Small intestine (tissue), 7 donors: ENCODE measurements around the gene CNTN5. TPM values are rescaled to one million over a fixed set of nuclear protein-coding genes. Genes with fewer than 3 reads are reported as not detected.
A peak's percentile ranks its signal among the peaks of the same experiment; 100 is the strongest.

Source experiments
- DNase-seq, 2 donors: peaks; one replicate each; pipeline versions ENCODE4 v3.0.0 to v3.0.0-alpha.2; 2013
- FAIRE-seq: peaks from 2 replicates; lab custom pipeline; 2012; peaks lifted over from hg19 to GRCh38; lab: Jason Lieb, UNC
- H3K27ac ChIP-seq, 3 donors: one replicate each; pipeline ENCODE4 v1.5.1; 2013; ENCODE audit warnings: low read length in 2 of 3, mild to moderate bottlenecking in 2 of 3, control low read depth in 1 of 3, inconsistent platforms in 1 of 3, low read depth in 1 of 3, moderate library complexity in 1 of 3
- H3K27me3 ChIP-seq, 3 donors: one replicate each; pipeline ENCODE4 v1.6.1; 2013; ENCODE audit warnings: low read length in 3 of 3, inconsistent platforms in 1 of 3; ENCODE audit not compliant: control insufficient read depth in 3 of 3, insufficient read depth in 3 of 3
- H3K36me3 ChIP-seq, 3 donors: one replicate each; pipeline ENCODE4 v1.6.1; 2013; ENCODE audit warnings: low read length in 3 of 3, inconsistent platforms in 1 of 3, low read depth in 1 of 3, mild to moderate bottlenecking in 1 of 3, moderate library complexity in 1 of 3; ENCODE audit not compliant: control insufficient read depth in 3 of 3, insufficient read depth in 2 of 3
- H3K4me1 ChIP-seq, 3 donors: one replicate each; pipeline ENCODE4 v1.6.1; 2013; ENCODE audit warnings: low read length in 2 of 3, inconsistent platforms in 1 of 3, low read depth in 1 of 3, mild to moderate bottlenecking in 1 of 3, moderate library complexity in 1 of 3; ENCODE audit not compliant: control insufficient read depth in 3 of 3, insufficient read depth in 2 of 3
- H3K4me3 ChIP-seq, 3 donors: one replicate each; pipeline ENCODE4 v1.5.1; 2013; ENCODE audit warnings: low read length in 3 of 3, control low read depth in 1 of 3, inconsistent platforms in 1 of 3, low read depth in 1 of 3, mild to moderate bottlenecking in 1 of 3, moderate library complexity in 1 of 3
- H3K9me3 ChIP-seq, 2 donors: one replicate each; pipeline ENCODE4 v1.6.1; 2013; ENCODE audit warnings: low read depth in 1 of 2, low read length in 1 of 2; ENCODE audit not compliant: control insufficient read depth in 2 of 2, insufficient read depth in 1 of 2
- WGBS, 3 donors: extraction: QIAGEN DNeasy Blood & Tissue Kit; methylation state at CpG; one replicate each; pipeline ENCODE4 v1.1.7; 2013; 5-methylcytosine and 5-hydroxymethylcytosine counted together
- polyA plus RNA-seq, 4 donors: library from polyadenylated mRNA; stranded (reverse) in 3 of 4; unstranded in 1 of 4; fragments of 200-250 nt in 3 of 4; fragments of 120-200 nt in 1 of 4; gene quantifications; one replicate each; pipeline versions ENCODE4 v1.2.1 to v1.2.3, GENCODE V29; 2013
- donor health status: healthy with polysubstance abuse.
- donor health status: control.
- donor health status: control.
- donor health status: Bipolar disorder and iron deficiency.
- donor health status: healthy.

The CNTN5 gene
- polyA plus RNA-seq, 4 donors: 0.04 to 0.09 TPM; not detected in 2

DNA sequence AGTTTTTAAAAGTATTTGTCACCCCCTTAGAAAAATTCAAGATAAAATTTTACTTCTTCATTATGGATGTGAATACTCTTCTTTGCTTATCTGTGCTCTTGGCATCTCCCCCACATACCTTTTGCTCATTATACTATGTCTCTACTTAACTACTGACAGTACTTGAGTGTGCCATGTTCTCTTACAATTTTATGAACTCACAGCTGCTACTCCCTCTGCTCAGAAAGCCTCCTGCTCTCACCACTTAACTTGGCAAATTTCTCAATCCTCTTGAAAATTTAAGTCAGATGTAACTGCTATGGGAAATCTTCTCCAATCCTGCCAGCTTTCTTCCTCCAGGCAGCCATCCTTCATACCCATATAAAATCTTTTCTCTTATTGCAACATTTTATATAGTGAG is 163.4 kb downstream of the CNTN5 start:
- H3K27me3 ChIP-seq: no peaks in the 10 kb centered on the region
- H3K4me1 ChIP-seq: no peaks in the 10 kb centered on the region
- no peaks in the 10 kb centered on the region for H3K36me3 ChIP-seq
- H3K27ac ChIP-seq: no peak overlapping the region
- no peak overlapping the region for H3K4me3 ChIP-seq
- H3K9me3 ChIP-seq: no peaks in the 10 kb centered on the region
- DNase-seq (no peak), FAIRE-seq (no peak)

- Histone ChIP-seq H3K9me3 (no peaks in the 10 kb centered on the region), H3K4me3 (no peak overlapping the region), H3K36me3 (no peaks in the 10 kb centered on the region), H3K27ac (no peak overlapping the region), H3K27me3 (no peaks in the 10 kb centered on the region), H3K4me1 (no peaks in the 10 kb centered on the region)
- 63 to 73% (median 64%) methylated on average over 2 of the region's 2 CpGs for WGBS, 3 donors
- FAIRE-seq: no peak
- DNase-seq: no peak
Measured at GRCh38 chr11:99188221-99188620, 167.5 kb downstream of the CNTN5 start.

- Histone ChIP-seq H3K27me3 (no peaks in the 10 kb centered on the region), H3K4me3 (no peak overlapping the region), H3K36me3 (no peaks in the 10 kb centered on the region), H3K27ac (no peak overlapping the region), H3K9me3 (no peaks in the 10 kb centered on the region), H3K4me1 (no peaks in the 10 kb centered on the region)
- whole genome bisulfite sequencing, 3 donors: 52 to 77% (median 65%) methylated on average over 1 of the region's 1 CpG
- FAIRE-seq (no peak), DNase-seq (no peak)
Measured at GRCh38 chr11:99192716-99193115, 172.0 kb downstream of the CNTN5 start.

GRCh38 chr11:99197477-99197876 is 176.7 kb downstream of the CNTN5 start:
- Histone ChIP-seq H3K36me3 (no peaks in the 10 kb centered on the region), H3K4me1 (no peaks in the 10 kb centered on the region), H3K27me3 (no peaks in the 10 kb centered on the region), H3K9me3 (no peaks in the 10 kb centered on the region), H3K4me3 (no peak overlapping the region), H3K27ac (no peak overlapping the region)
- DNase-seq: no peak
- FAIRE-seq: no peak
- WGBS, 3 donors: 16 to 46% (median 23%) methylated on average over 1 of the region's 1 CpG

- Histone ChIP-seq H3K36me3 (no peaks in the 10 kb centered on the region), H3K9me3 (no peaks in the 10 kb centered on the region), H3K4me1 (no peaks in the 10 kb centered on the region), H3K4me3 (no peak overlapping the region), H3K27me3 (no peaks in the 10 kb centered on the region), H3K27ac (no peak overlapping the region)
- WGBS, 3 donors: 4 to 26% (median 21%) methylated on average over 3 of the region's 3 CpGs
- FAIRE-seq: no peak
- DNase-seq: peak; percentile 27 to 47
Measured at GRCh38 chr11:99198215-99198614, 177.5 kb downstream of the CNTN5 start.

- no peak overlapping the region for H3K4me3 ChIP-seq
- FAIRE-seq: no peak
Measured at GRCh38 chr11:99199341-99199740, 178.6 kb downstream of the CNTN5 start.

DNA sequence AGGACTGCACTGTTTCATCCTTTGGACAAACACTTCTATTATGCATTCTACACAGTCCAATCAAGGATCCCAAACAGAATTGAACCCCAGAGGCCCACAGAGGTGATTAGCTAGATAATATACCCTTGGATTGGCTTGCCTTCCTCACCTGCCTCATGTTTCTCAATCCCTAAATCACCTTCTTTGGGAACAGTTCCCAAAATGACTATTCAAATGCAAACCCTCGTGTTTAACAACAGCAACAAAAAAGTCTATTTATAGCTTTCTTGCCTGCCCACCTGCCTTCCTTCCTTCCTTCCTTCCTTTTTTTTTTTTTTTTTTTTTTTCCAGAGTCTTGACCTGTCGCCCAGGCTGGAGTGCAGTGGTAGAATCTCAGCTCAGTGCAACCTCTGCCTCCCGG is 180.0 kb downstream of the CNTN5 start:
- no peaks in the 10 kb centered on the region for H3K9me3 ChIP-seq
- no peaks in the 10 kb centered on the region for H3K27me3 ChIP-seq
- WGBS, 3 donors: 67 to 75% (median 73%) methylated on average over 3 of the region's 3 CpGs
- FAIRE-seq (no peak), DNase-seq (no peak)
- H3K27ac ChIP-seq: no peak overlapping the region
- no peaks in the 10 kb centered on the region for H3K4me1 ChIP-seq
- H3K36me3 ChIP-seq: no peaks in the 10 kb centered on the region
- no peak overlapping the region for H3K4me3 ChIP-seq

More at GRCh38 chr11:99199341-99199740, 178.6 kb downstream of the CNTN5 start:
- WGBS, 3 donors: 39 to 55% (median 49%) methylated on average over 3 of the region's 3 CpGs
- H3K27ac ChIP-seq: no peak overlapping the region
- H3K9me3 ChIP-seq: no peaks in the 10 kb centered on the region
- DNase-seq: peak in 1 of 2 donors; percentile 3
- H3K36me3 ChIP-seq: no peaks in the 10 kb centered on the region
- H3K4me1 ChIP-seq: no peaks in the 10 kb centered on the region
- H3K27me3 ChIP-seq: no peaks in the 10 kb centered on the region

DNA sequence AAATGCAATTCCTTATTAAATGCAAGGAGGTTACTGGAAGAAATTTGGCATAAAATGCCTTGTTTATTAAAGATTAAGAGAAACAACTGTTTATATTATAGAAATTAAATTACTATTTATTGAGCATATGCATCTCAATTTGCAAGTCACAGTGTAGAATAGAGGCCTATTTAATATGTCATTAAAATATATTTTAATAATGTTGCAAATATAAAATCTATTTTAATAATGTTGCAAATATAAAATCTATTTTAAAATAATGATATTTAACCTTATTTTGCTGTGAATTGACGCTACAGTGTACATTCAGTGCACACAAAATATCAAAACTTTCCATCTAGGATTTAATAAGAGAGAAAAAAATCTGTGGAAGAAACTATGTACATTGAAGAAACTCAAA is 188.1 kb downstream of the CNTN5 start:
- DNase-seq: no peak
- FAIRE-seq: no peak
- Histone ChIP-seq H3K9me3 (no peaks in the 10 kb centered on the region), H3K4me1 (no peaks in the 10 kb centered on the region), H3K27me3 (no peaks in the 10 kb centered on the region), H3K27ac (no peak overlapping the region), H3K36me3 (no peaks in the 10 kb centered on the region), H3K4me3 (no peak overlapping the region)
- WGBS, 3 donors: 62 to 88% (median 85%) methylated on average over 1 of the region's 1 CpG

DNA sequence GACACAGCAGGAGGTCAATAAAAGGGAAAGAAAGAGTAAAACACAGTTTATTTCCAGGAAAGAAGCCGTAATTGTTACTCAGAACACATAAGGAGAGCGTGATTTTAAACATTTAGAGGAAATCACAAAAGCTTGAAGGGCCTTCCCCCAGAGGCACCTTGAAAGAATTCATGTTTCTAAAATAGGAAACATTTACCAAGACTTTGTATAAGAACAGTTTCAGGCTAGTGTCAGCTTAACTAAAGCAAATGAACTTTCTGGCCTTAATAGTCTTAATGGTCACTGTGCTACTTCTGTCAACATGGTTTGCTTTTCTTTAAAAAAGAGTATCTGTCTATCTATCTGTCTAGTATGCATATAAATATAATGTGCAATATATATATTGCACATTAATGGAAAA is 208.8 kb downstream of the CNTN5 start:
- FAIRE-seq (no peak), DNase-seq (no peak)
- WGBS, 3 donors: 70 to 81% (median 81%) methylated on average over 2 of the region's 2 CpGs
- H3K27ac ChIP-seq: no peak overlapping the region
- H3K9me3 ChIP-seq: no peaks in the 10 kb centered on the region
- H3K27me3 ChIP-seq: no peaks in the 10 kb centered on the region
- no peaks in the 10 kb centered on the region for H3K36me3 ChIP-seq
- no peaks in the 10 kb centered on the region for H3K4me1 ChIP-seq
- no peak overlapping the region for H3K4me3 ChIP-seq
